Astrocyte of the cerebellum (primary cell): ENCODE data around the gene RRM2.
"Not testable (repeated sequence)": the region's sequence is repeated elsewhere in the genome, so short reads cannot be mapped to it uniquely, and the experiment has no call there.

Experiments used
- DNase-seq: peaks from one replicate; pipeline ENCODE4 v3.0.0-alpha.2; 2011; ENCODE audit warnings: low read depth
- H3K4me3 ChIP-seq: 2 replicates; pipeline ENCODE4 v1.5.1; 2011; ENCODE audit warnings: mild to moderate bottlenecking, low read depth, low read length, moderate library complexity
- in situ Hi-C: cut with HindIII; loops from 2 replicates; pipeline ENCODE4 v1.10.0; 2017; ENCODE audit warnings: low sequenced_read_pairs
- TF ChIP-seq, protein P1 (sequence below): IDR thresholded peaks from 2 replicates; pipeline ENCODE4 v1.5.1; 2012; ENCODE audit warnings: low read length, low read depth, moderate library complexity, mild to moderate bottlenecking; ENCODE audit errors: missing control alignments

The RRM2 gene

DNA sequence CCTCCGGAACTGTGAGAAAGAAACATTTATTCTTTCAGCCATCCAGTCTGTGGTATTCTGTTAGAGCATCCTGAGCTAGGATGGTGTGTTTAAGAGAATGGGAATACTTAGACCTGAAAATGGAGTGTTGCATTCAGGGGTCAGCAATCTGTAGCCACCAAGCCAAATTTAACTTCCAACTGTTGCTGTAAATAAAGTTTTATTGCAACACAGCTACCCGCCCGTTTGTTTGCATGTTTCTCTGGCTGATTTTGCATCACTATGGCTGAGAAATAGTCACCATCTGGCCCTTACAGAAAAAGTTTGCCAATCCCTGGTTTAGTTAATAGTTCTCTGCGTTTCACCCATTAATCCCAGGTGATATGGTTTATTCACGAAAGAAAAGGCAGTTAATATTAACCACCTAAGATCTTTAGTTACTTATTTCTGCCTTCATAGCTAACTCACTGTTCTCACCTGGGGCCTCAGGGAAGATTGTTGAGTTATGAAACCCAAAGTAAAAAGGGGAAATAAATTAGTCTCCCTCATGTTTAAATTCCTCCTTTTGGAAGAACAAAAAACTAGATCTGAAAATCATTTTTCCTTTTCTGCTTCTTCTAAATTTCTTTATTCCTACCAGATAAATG is 32.9 kb upstream of the RRM2 start:
- TF ChIP-seq, protein P1, sequence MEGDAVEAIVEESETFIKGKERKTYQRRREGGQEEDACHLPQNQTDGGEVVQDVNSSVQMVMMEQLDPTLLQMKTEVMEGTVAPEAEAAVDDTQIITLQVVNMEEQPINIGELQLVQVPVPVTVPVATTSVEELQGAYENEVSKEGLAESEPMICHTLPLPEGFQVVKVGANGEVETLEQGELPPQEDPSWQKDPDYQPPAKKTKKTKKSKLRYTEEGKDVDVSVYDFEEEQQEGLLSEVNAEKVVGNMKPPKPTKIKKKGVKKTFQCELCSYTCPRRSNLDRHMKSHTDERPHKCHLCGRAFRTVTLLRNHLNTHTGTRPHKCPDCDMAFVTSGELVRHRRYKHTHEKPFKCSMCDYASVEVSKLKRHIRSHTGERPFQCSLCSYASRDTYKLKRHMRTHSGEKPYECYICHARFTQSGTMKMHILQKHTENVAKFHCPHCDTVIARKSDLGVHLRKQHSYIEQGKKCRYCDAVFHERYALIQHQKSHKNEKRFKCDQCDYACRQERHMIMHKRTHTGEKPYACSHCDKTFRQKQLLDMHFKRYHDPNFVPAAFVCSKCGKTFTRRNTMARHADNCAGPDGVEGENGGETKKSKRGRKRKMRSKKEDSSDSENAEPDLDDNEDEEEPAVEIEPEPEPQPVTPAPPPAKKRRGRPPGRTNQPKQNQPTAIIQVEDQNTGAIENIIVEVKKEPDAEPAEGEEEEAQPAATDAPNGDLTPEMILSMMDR, result no peak
- no peak overlapping the region for H3K4me3 ChIP-seq
- in situ Hi-C loops, result no loop called here
- no peak for DNase-seq

DNA sequence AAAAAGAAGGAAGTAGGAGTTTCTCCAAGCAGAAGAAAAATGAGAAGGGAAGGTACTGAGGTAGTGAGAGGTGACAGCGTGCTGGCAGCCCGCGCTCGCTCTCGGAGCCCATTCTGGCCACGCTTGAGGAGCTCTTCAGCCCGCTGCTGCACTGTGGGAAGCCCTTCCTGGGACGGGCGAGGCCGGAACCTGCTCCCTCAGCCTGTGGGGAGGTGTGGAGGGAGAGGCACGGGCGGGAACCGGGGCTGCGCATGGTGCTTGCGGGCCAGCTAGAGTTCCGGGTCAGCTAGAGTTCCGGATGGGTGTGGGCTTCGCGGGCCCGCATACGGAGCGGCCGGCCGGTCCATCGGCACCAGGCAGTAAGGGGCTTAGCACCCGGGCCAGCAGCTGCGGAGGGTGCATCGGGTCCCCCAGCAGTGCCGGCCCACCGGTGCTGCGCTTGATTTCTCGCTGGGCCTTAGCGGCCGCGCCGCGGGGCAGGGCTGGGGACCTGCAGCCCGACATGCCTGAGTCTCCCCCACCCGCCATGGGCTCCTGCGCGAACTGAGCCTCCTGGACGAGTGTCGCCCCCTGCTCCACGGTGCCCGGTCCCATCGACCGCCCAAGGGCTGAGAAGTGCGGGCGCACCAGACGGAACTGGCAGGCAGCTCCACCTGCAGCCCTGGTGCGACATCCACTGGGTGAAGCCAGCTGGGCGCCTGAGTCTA is 31.2 kb upstream of the RRM2 start:
- in situ Hi-C loops, result no loop called here
- no peak overlapping the region for H3K4me3 ChIP-seq

DNA sequence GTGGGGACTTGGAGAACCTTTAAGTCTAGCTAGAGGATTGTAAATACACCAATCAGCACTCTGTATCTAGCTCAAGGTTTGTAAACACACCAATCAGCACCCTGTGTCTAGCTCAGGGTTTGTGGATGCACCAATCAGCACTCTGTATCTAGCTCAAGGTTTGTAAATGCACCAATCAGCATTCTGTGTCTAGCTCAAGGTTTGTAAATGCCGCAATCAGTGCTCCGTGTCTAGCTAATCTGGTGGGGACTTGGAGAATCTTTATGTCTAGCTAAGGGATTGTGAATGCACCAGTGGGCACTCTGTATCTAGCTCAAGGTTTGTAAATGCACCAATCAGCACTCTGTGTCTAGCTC is 30.7 kb upstream of the RRM2 start:
- H3K4me3 ChIP-seq, in situ Hi-C loops, DNase-seq: not testable (repeated sequence)

More for the DNA sequence above, 31.2 kb upstream of the RRM2 start:
- TF ChIP-seq, protein P1, result no peak
- no peak for DNase-seq

DNA sequence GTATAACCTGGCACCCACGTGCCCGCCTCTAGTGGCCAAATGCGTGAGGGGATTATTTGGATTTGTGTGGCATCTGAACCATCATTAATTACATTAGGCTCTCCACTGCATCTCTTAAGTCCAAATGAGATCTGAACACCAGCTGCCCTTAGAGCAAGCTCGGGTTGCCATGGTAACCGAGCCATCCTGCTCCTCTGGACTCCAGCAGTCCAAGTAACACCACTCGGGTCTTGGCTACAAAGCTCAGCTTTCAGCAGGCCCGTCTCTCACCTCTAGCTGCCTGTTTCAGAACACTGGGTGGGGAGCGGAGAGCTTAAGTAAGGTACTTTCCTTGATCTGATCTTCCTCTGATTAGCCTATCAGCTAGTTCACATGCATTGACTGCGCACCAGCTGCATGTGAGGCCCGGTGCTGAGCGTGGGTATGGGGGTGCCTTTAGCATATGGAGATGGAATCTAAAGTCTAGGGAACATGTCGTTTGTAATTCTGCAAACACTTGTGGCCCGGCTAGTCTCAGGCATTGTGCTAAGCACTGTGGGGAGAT is 28.2 kb upstream of the RRM2 start:
- TF ChIP-seq, protein P1, result no peak
- H3K4me3 ChIP-seq, result no peak overlapping the region
- no peak for DNase-seq
- in situ Hi-C loops, result no loop called here

DNA sequence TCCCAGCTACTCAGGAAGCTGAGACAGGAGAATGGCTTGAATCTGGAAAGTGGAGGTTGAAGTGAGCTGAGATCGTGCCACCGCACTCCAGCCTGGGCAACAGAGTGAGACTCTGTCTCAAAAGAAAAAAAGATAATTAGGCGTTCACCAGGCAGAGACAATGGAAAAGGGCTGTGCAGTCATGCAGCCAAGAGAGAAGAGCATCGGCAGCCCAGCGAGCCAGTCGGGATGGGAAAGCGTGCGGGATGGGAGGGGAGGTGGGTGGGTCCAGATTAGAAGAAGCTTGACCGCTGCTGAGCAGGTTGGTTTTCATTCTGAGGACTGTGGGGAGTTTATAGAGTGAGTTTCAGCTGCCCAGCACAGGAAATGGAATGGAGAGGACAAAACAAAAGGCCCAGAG is 27.4 kb upstream of the RRM2 start:
- no peak overlapping the region for H3K4me3 ChIP-seq
- in situ Hi-C loops, result no loop called here
- DNase-seq, result no peak
- TF ChIP-seq, protein P1, result no peak

DNA sequence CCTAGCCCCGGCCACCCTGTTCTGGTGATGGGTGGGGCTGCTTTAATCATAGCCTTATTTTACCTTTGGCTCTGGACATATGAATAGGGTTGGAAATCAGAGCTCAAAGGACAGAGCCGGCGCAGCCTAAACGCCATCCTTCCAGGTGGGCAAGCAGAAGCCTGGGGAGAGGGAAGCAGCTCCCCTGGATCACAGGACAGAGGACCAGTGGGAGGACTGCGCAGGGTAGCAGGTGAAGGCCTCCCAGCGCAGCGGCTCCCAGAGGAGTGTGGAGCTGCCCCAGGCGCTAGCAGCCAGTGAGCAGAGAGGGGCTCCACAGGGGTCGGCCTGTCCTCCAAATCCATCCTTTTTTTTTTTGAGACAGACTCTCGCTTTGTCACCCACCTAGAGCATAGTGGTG is 25.9 kb upstream of the RRM2 start:
- no peak for DNase-seq
- in situ Hi-C loops, result no loop called here
- H3K4me3 ChIP-seq, result no peak overlapping the region
- TF ChIP-seq, protein P1, result no peak
